HepG2 (cell line): Measurements from ENCODE around the gene HIVEP2. TPM values are rescaled to one million over a fixed set of nuclear protein-coding genes. Genes with fewer than 3 reads are reported as not detected.

Source experiments
- ELF3 ChIP-seq: IDR thresholded peaks from 2 replicates; pipeline ENCODE4 v1.6.1; 2016; ENCODE audit warnings: missing genetic modification reagents, missing compliant biosample characterization
- EP300 ChIP-seq, 3 experiments: sonication (generic) in 1 of 3; formaldehyde crosslinking in 1 of 3; IDR thresholded peaks; 2 replicates each; pipeline versions ENCODE4 v1.5.1 to v1.6.1; 2011 to 2020; ENCODE audit warnings: low read depth in 2 of 3, low read length in 2 of 3, borderline replicate concordance in 1 of 3, improper control_type of control experiment in 1 of 3, mild to moderate bottlenecking in 1 of 3, missing genetic modification reagents in 1 of 3, moderate library complexity in 1 of 3
- ERF ChIP-seq: IDR thresholded peaks from 2 replicates; pipeline ENCODE4 v1.6.1; 2018; ENCODE audit warnings: missing biosample characterization, missing genetic modification reagents
- GABPB1 ChIP-seq: IDR thresholded peaks from 2 replicates; pipeline ENCODE4 v1.6.1; 2016; ENCODE audit warnings: mild to moderate bottlenecking, missing genetic modification reagents, moderate library complexity, missing compliant biosample characterization
- GFI1 ChIP-seq: sonication (generic); formaldehyde crosslinking; IDR thresholded peaks from 2 replicates; pipeline ENCODE4 v1.5.0; 2020; ENCODE audit warnings: missing genetic modification reagents, mild to moderate bottlenecking, borderline replicate concordance
- JUND ChIP-seq: sonication (generic); formaldehyde crosslinking; IDR thresholded peaks from 2 replicates; pipeline ENCODE4 v1.8.0; 2022; ENCODE audit warnings: mild to moderate bottlenecking, missing genetic modification reagents
- KMT2A ChIP-seq: sonication (generic); formaldehyde crosslinking; IDR thresholded peaks from 2 replicates; pipeline ENCODE4 v1.4.0; 2020; ENCODE audit warnings: missing genetic modification reagents
- LCORL ChIP-seq, 2 experiments: fragments of 450-650 bp in 1 of 2; sonication (generic) in 1 of 2; formaldehyde crosslinking in 1 of 2; IDR thresholded peaks; 2 replicates each; pipeline versions ENCODE4 v1.5.0 to v1.6.1; 2017 to 2020; ENCODE audit warnings: antibody characterized with exemption in 1 of 2, missing genetic modification reagents in 1 of 2
- MAFG ChIP-seq: sonication (generic); formaldehyde crosslinking; IDR thresholded peaks from 2 replicates; pipeline ENCODE4 v1.5.1; 2020; ENCODE audit warnings: mild to moderate bottlenecking, missing genetic modification reagents
- MIXL1 ChIP-seq: IDR thresholded peaks from 2 replicates; pipeline ENCODE4 v1.6.1; 2016
- NCOA1 ChIP-seq: sonication (generic); formaldehyde crosslinking; IDR thresholded peaks from 2 replicates; pipeline ENCODE4 v1.9.0; 2021; ENCODE audit warnings: missing genetic modification reagents
- NR2F1 ChIP-seq, 2 experiments: fragments of 450-650 bp in 1 of 2; formaldehyde crosslinking in 1 of 2; IDR thresholded peaks; 2 replicates each; pipeline versions ENCODE4 v1.5.0 to v1.6.1; 2016 to 2020; ENCODE audit warnings: mild to moderate bottlenecking in 1 of 2, missing compliant biosample characterization in 1 of 2, missing genetic modification reagents in 1 of 2, moderate library complexity in 1 of 2
- RARA ChIP-seq: IDR thresholded peaks from 2 replicates; pipeline ENCODE4 v1.6.1; 2016; ENCODE audit warnings: missing genetic modification reagents, missing compliant biosample characterization
- TBP ChIP-seq: sonication (generic); formaldehyde crosslinking; IDR thresholded peaks from 2 replicates; pipeline ENCODE4 v1.5.0; 2020; ENCODE audit warnings: missing genetic modification reagents
- ZNF230 ChIP-seq: sonication (generic); formaldehyde crosslinking; IDR thresholded peaks from 2 replicates; pipeline ENCODE4 v1.4.0; 2020; ENCODE audit warnings: mild to moderate bottlenecking, missing genetic modification reagents
- ZNF326 ChIP-seq: sonication (generic); formaldehyde crosslinking; IDR thresholded peaks from 2 replicates; pipeline ENCODE4 v1.4.0; 2020; ENCODE audit warnings: missing genetic modification reagents, borderline replicate concordance
- ZNF33B ChIP-seq: sonication (generic); formaldehyde crosslinking; IDR thresholded peaks from 2 replicates; pipeline ENCODE4 v1.5.1; 2020; ENCODE audit warnings: mild to moderate bottlenecking, missing genetic modification reagents
- ZNF577 ChIP-seq: sonication (generic); formaldehyde crosslinking; IDR thresholded peaks from 2 replicates; pipeline ENCODE4 v1.4.0; 2020; ENCODE audit warnings: mild to moderate bottlenecking, low read depth, missing genetic modification reagents, borderline replicate concordance
- ZNF709 ChIP-seq: sonication (generic); formaldehyde crosslinking; IDR thresholded peaks from 2 replicates; pipeline ENCODE4 v1.5.0; 2020; ENCODE audit warnings: mild to moderate bottlenecking, missing genetic modification reagents
- polyA plus RNA-seq, 8 experiments: library from polyadenylated mRNA; depleted of rRNA in 3 of 8; stranded (reverse) in 7 of 8; unstranded in 1 of 8; fragments of >200 nt; fragmentation: Illumina TruSeq in 4 of 8; extraction: Trizol in 4 of 8; gene quantifications; 2 replicates each; pipeline versions ENCODE4 v1.2.1 to v1.2.3, GENCODE V29; 2011 to 2016; ENCODE audit warnings: low read depth in 4 of 8, missing spikeins in 1 of 8, mixed read lengths in 1 of 8; ENCODE audit not compliant: insufficient read depth in 1 of 8
- total RNA-seq, 5 experiments: library from RNA; depleted of rRNA; stranded (reverse); fragments of >200 nt; fragmentation: Illumina TruSeq; extraction: Trizol; gene quantifications; 2 replicates each; pipeline ENCODE4 v1.2.3, GENCODE V29; 2016; ENCODE audit warnings: low read depth in 1 of 5
- TF ChIP-seq, protein P1 (sequence below): sonication (generic); formaldehyde crosslinking; conservative IDR thresholded peaks from 2 replicates; pipeline ENCODE4 v1.4.0; 2020; ENCODE audit warnings: missing genetic modification reagents
- TF ChIP-seq, protein P2 (sequence below): sonication (generic); formaldehyde crosslinking; conservative IDR thresholded peaks from 2 replicates; pipeline ENCODE4 v1.8.0; 2022; ENCODE audit warnings: mild to moderate bottlenecking, moderate library complexity, missing genetic modification reagents
- TF ChIP-seq, protein P3 (sequence below): sonication (generic); formaldehyde crosslinking; IDR thresholded peaks from 2 replicates; pipeline ENCODE4 v1.4.0; 2020; ENCODE audit warnings: missing genetic modification reagents, mild to moderate bottlenecking, borderline replicate concordance

The HIVEP2 gene
- total and polyA plus RNA-seq, 2 of the 13 experiments (the other 11 are each of a cell fraction or from before 2014, with no cell fraction given) = 3.4 to 12.9 TPM

DNA sequence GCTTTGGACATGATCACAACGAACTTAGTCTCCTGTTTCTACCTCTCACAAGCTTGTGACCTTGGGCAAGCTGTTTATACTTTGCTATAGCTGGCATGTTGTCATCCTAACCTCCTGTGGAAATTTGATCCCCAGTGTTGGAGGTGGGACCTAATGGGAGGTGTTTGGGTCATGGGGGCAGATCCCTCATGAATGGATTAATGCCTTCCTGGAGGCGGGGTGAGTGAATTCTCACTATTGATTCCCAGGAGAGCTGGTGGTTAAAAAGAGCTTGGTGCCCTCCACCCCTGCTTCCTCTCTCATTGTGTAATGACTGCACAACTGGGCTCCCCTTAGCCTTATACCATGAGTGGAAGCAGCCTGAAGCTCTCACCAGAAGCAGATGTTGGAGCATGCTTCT lies 228.9 kb downstream of the HIVEP2 start (continued):
- TF ChIP-seq, protein P1, sequence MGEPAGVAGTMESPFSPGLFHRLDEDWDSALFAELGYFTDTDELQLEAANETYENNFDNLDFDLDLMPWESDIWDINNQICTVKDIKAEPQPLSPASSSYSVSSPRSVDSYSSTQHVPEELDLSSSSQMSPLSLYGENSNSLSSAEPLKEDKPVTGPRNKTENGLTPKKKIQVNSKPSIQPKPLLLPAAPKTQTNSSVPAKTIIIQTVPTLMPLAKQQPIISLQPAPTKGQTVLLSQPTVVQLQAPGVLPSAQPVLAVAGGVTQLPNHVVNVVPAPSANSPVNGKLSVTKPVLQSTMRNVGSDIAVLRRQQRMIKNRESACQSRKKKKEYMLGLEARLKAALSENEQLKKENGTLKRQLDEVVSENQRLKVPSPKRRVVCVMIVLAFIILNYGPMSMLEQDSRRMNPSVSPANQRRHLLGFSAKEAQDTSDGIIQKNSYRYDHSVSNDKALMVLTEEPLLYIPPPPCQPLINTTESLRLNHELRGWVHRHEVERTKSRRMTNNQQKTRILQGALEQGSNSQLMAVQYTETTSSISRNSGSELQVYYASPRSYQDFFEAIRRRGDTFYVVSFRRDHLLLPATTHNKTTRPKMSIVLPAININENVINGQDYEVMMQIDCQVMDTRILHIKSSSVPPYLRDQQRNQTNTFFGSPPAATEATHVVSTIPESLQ (CRISPR knock-in tag) = no peak
- no peak for TF ChIP-seq MAFG (CRISPR knock-in tag)
- no peak for TF ChIP-seq TBP (CRISPR knock-in tag)
- 0 out of 2 replicates have a peak, but pooled peaks have one; percentile 35 for TF ChIP-seq ZNF709 (CRISPR knock-in tag)
- TF ChIP-seq, protein P2, sequence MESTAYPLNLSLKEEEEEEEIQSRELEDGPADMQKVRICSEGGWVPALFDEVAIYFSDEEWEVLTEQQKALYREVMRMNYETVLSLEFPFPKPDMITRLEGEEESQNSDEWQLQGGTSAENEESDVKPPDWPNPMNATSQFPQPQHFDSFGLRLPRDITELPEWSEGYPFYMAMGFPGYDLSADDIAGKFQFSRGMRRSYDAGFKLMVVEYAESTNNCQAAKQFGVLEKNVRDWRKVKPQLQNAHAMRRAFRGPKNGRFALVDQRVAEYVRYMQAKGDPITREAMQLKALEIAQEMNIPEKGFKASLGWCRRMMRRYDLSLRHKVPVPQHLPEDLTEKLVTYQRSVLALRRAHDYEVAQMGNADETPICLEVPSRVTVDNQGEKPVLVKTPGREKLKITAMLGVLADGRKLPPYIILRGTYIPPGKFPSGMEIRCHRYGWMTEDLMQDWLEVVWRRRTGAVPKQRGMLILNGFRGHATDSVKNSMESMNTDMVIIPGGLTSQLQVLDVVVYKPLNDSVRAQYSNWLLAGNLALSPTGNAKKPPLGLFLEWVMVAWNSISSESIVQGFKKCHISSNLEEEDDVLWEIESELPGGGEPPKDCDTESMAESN (CRISPR knock-in tag) = no peak
- no peak for TF ChIP-seq ZNF230
- peak; percentile 37; the same call in 1 of the 2 replicates for TF ChIP-seq MIXL1 (CRISPR knock-in tag)
- peak; percentile 42; the same call in 1 of the 2 replicates for TF ChIP-seq ELF3
- TF ChIP-seq KMT2A (CRISPR knock-in tag) = no peak
- peak; percentile 63; the same call in 1 of the 2 replicates for TF ChIP-seq ERF
- TF ChIP-seq RARA (CRISPR knock-in tag) = peak; percentile 56; the same call in 1 of the 2 replicates
- no peak for TF ChIP-seq ZNF577
- no peak for TF ChIP-seq GABPB1 (CRISPR knock-in tag)
- no peak for TF ChIP-seq LCORL (IDR thresholded peaks at IDR 0.05)
- TF ChIP-seq LCORL (CRISPR knock-in tag; IDR thresholded peaks at IDR 0.05) = 0 out of 2 replicates have a peak, but pooled peaks have one; percentile 20
- no peak for TF ChIP-seq ZNF326
- no peak for TF ChIP-seq GFI1 (CRISPR knock-in tag)
- TF ChIP-seq NCOA1 (CRISPR knock-in tag) = no peak
- no peak for TF ChIP-seq JUND (CRISPR knock-in tag)
- 0 out of 4 replicates have a peak, but pooled peaks of 1 of the 2 experiments have one; percentile 16 for TF ChIP-seq NR2F1 (CRISPR knock-in tag; IDR thresholded peaks at IDR 0.05)
- no peak for TF ChIP-seq ZNF33B
- TF ChIP-seq, protein P3, sequence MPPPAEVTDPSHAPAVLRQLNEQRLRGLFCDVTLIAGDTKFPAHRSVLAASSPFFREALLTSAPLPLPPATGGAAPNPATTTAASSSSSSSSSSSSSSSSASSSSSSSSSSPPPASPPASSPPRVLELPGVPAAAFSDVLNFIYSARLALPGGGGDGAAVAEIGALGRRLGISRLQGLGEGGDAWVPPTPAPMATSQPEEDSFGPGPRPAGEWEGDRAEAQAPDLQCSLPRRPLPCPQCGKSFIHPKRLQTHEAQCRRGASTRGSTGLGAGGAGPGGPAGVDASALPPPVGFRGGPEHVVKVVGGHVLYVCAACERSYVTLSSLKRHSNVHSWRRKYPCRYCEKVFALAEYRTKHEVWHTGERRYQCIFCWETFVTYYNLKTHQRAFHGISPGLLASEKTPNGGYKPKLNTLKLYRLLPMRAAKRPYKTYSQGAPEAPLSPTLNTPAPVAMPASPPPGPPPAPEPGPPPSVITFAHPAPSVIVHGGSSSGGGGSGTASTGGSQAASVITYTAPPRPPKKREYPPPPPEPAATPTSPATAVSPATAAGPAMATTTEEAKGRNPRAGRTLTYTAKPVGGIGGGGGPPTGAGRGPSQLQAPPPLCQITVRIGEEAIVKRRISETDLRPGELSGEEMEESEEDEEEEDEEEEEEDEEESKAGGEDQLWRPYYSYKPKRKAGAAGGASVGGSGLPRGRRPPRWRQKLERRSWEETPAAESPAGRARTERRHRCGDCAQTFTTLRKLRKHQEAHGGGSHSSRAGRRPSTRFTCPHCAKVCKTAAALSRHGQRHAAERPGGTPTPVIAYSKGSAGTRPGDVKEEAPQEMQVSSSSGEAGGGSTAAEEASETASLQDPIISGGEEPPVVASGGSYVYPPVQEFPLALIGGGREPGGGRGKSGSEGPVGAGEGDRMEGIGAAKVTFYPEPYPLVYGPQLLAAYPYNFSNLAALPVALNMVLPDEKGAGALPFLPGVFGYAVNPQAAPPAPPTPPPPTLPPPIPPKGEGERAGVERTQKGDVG (CRISPR knock-in tag) = no peak
- no peak for TF ChIP-seq EP300 (IDR thresholded peaks at IDR 0.05; ENCODE audit: low read depth in 2 of 2, low read length in 2 of 2)
- no peak for TF ChIP-seq EP300 (CRISPR knock-in tag; IDR thresholded peaks at IDR 0.05; ENCODE audit: borderline replicate concordance)
